K562 (cell line): ENCODE measurements around the gene PRSS27.

Experiments
- CTCF ChIP-seq, 3 experiments: IDR thresholded peaks in 2 of 3; conservative IDR thresholded peaks in 1 of 3; 2 replicates each; pipeline ENCODE4 v1.5.1; 2011 to 2012; ENCODE audit warnings: low read length in 3 of 3, mild to moderate bottlenecking in 3 of 3, control low read depth in 2 of 3, improper control_type of control experiment in 1 of 3, inconsistent platforms in 1 of 3, low read depth in 1 of 3, mixed read lengths in 1 of 3, moderate library complexity in 1 of 3; ENCODE audit not compliant: insufficient read depth in 2 of 3
- EGR1 ChIP-seq: fragments of 450-650 bp; conservative IDR thresholded peaks from 2 replicates; pipeline ENCODE4 v1.6.1; 2017; ENCODE audit warnings: mild to moderate bottlenecking
- HDAC2 ChIP-seq: fragments of 450-650 bp; IDR thresholded peaks from 2 replicates; pipeline ENCODE4 v1.6.1; 2016; ENCODE audit warnings: mild to moderate bottlenecking
- HNRNPUL1 ChIP-seq: fragments of 200-400 bp; formaldehyde crosslinking; IDR thresholded peaks from 2 replicates; pipeline ENCODE4 v1.6.1; 2017; ENCODE audit warnings: low read length
- SP1 ChIP-seq: sonication (generic); formaldehyde crosslinking; IDR thresholded peaks from 2 replicates; pipeline ENCODE4 v1.8.1; 2022; ENCODE audit warnings: mild to moderate bottlenecking, missing genetic modification reagents
- SREBF1 ChIP-seq: fragments of 150-350 bp; IDR thresholded peaks from 2 replicates; pipeline ENCODE4 v1.6.1; 2014; ENCODE audit warnings: antibody characterized with exemption, low read depth, low read length, borderline replicate concordance
- ZNF830 ChIP-seq: fragments of 250-450 bp; sonication (Bioruptor Pico); IDR thresholded peaks from 2 replicates; pipeline ENCODE4 v1.5.0; 2021; ENCODE audit warnings: mild to moderate bottlenecking

GRCh38 chr16:2724816-2725348, 4.9 kb upstream of the PRSS27 start:
- TF ChIP-seq CTCF (IDR thresholded peaks at IDR 0.05 in 2 of 3, conservative IDR thresholded peaks at IDR 0.05 in 1 of 3; ENCODE audit: insufficient read depth in 2 of 3, low read depth in 1 of 3, low read length in 3 of 3) (no peak), HDAC2 (no peak), EGR1 (no peak), SREBF1 (no peak), SP1 (CRISPR knock-in tag) (no peak), HNRNPUL1 (no peak), ZNF830 (no peak)
